HCT116 (cell line): Measurements from ENCODE around the gene CD99L2. TPM values are rescaled to one million over a fixed set of nuclear protein-coding genes. Genes with fewer than 3 reads are reported as not detected.

Experiments used
- ATAC-seq: fragments of 200-7000 bp; cut with Tn5 transposase; 2 replicates; pipeline ENCODE4 v1.9.1; 2020; ENCODE audit warnings: mild to moderate bottlenecking, moderate library complexity
- BruUV-seq: library from RNA; stranded (reverse); fragments of 400-500 nt; replicated peaks from 2 replicates; lab custom pipeline; 2021; lab: Mats Ljungman, UMichigan
- CTCF ChIA-PET: fragments of 300-600 bp; sonication (Branson Sonifier 250); formaldehyde crosslinking; loops from one replicate; lab custom pipeline; 2021; ENCODE audit warnings: antibody characterized with exemption; lab: Charles Lee
- POLR2A ChIA-PET: fragments of 300-600, 350-600 bp; sonication (Branson Sonifier 250); formaldehyde crosslinking; loops from one replicate; lab custom pipeline; 2021; ENCODE audit warnings: antibody characterized with exemption; lab: Charles Lee
- RAD21 ChIA-PET, 2 experiments: fragments of 300-600 bp; sonication (Branson Sonifier 250); formaldehyde crosslinking; loops; one replicate each; lab custom pipeline; 2023; ENCODE audit warnings: low total read pairs in 2 of 2; ENCODE audit not compliant: uncharacterized antibody in 2 of 2, unreplicated experiment in 2 of 2, low non-redundant PET in 1 of 2; lab: Charles Lee
- DNase-seq: peaks from one replicate; pipeline ENCODE4 v3.0.0-alpha.2; 2010; ENCODE audit warnings: low read depth, low spot score
- H2AFZ ChIP-seq: fragments of 200-600 bp; shearing (Covaris generic), sonication (generic); 2 replicates; pipeline ENCODE4 v1.6.1; 2017; ENCODE audit warnings: low read depth, mixed run types, mixed read lengths, antibody characterized with exemption, low read length; ENCODE audit not compliant: poor library complexity, severe bottlenecking
- H3K27ac ChIP-seq: 2 replicates; pipeline ENCODE4 v1.5.1; 2012; ENCODE audit warnings: low read depth, low read length
- H3K27me3 ChIP-seq: fragments of 200-600 bp; sonication (generic); 2 replicates; pipeline ENCODE4 v1.6.1; 2016; ENCODE audit warnings: mixed run types, low read length, mixed read lengths; ENCODE audit not compliant: insufficient read depth
- H3K36me3 ChIP-seq, 2 experiments: fragments of 200-500 bp in 1 of 2; fragments of 200-600 bp in 1 of 2; sonication (Bioruptor generic) in 1 of 2; sonication (generic) in 1 of 2; 2 replicates each; pipeline versions ENCODE4 v1.5.1 to v1.6.1; 2014 to 2016; ENCODE audit warnings: low read length in 2 of 2, inconsistent platforms in 1 of 2, mixed read lengths in 1 of 2, mixed run types in 1 of 2; ENCODE audit not compliant: insufficient read depth in 2 of 2, control insufficient read depth in 1 of 2
- H3K4me1 ChIP-seq, 2 experiments: fragments of 200-600 bp in 1 of 2; sonication (generic) in 1 of 2; 2 replicates each; pipeline versions ENCODE4 v1.5.1 to v1.6.1; 2012 to 2017; ENCODE audit warnings: low read length in 2 of 2, inconsistent platforms in 1 of 2, mild to moderate bottlenecking in 1 of 2, mixed read lengths in 1 of 2, mixed run types in 1 of 2, moderate library complexity in 1 of 2; ENCODE audit not compliant: insufficient read depth in 2 of 2, control insufficient read depth in 1 of 2
- H3K4me2 ChIP-seq: fragments of 200-600 bp; sonication (generic); 2 replicates; pipeline ENCODE4 v1.6.1; 2017; ENCODE audit warnings: mixed run types, low read length, mixed read lengths
- H3K4me3 ChIP-seq, 2 experiments: fragments of 200-600 bp in 1 of 2; sonication (generic) in 1 of 2; replicated peaks in 1 of 2; 2 replicates each; pipeline ENCODE4 v1.5.1; 2011 to 2016; ENCODE audit warnings: low read length in 2 of 2, control low read depth in 1 of 2, low read depth in 1 of 2, mild to moderate bottlenecking in 1 of 2, mixed read lengths in 1 of 2, mixed run types in 1 of 2
- H3K79me2 ChIP-seq: fragments of 200-600 bp; sonication (generic); 2 replicates; pipeline ENCODE4 v1.6.1; 2017; ENCODE audit warnings: mild to moderate bottlenecking, mixed run types, low read length, moderate library complexity, mixed read lengths; ENCODE audit not compliant: insufficient read depth
- H3K9ac ChIP-seq: fragments of 200-600 bp; sonication (generic); 2 replicates; pipeline ENCODE4 v1.6.1; 2016; ENCODE audit warnings: low read length, mixed read lengths
- H3K9me2 ChIP-seq: fragments of 200-600 bp; sonication (generic), shearing (Covaris generic); 2 replicates; pipeline ENCODE4 v1.6.1; 2017; ENCODE audit warnings: mixed run types, mild to moderate bottlenecking, moderate library complexity; ENCODE audit not compliant: insufficient read depth
- H3K9me3 ChIP-seq, 2 experiments: fragments of 200-500 bp in 1 of 2; fragments of 200-600 bp in 1 of 2; sonication (Bioruptor generic) in 1 of 2; sonication (generic) in 1 of 2; 2 replicates each; pipeline ENCODE4 v1.6.1; 2014 to 2017; ENCODE audit warnings: low read length in 2 of 2, mixed read lengths in 2 of 2, inconsistent platforms in 1 of 2, low read depth in 1 of 2, mild to moderate bottlenecking in 1 of 2, mixed run types in 1 of 2, moderate library complexity in 1 of 2; ENCODE audit not compliant: control insufficient read depth in 1 of 2, insufficient read depth in 1 of 2
- H4K20me1 ChIP-seq: fragments of 200-600 bp; sonication (generic), shearing (Covaris generic); 2 replicates; pipeline ENCODE4 v1.6.1; 2017; ENCODE audit warnings: mixed run types, mild to moderate bottlenecking, moderate library complexity; ENCODE audit not compliant: insufficient read depth
- ATF3 ChIP-seq: IDR thresholded peaks from 2 replicates; pipeline ENCODE4 v1.6.1; 2012
- CBX3 ChIP-seq: IDR thresholded peaks from 2 replicates; pipeline ENCODE4 v1.6.1; 2012; ENCODE audit warnings: low read depth
- CTCF ChIP-seq, 3 experiments: fragments of 200-600 bp in 1 of 3; sonication (generic) in 1 of 3; IDR thresholded peaks in 2 of 3; conservative IDR thresholded peaks in 1 of 3; 2 replicates each; pipeline ENCODE4 v1.5.1; 2012 to 2017; ENCODE audit warnings: low read depth in 2 of 3, low read length in 2 of 3, antibody characterized with exemption in 1 of 3, borderline replicate concordance in 1 of 3, control low read depth in 1 of 3, mild to moderate bottlenecking in 1 of 3, mixed read lengths in 1 of 3, mixed run types in 1 of 3, moderate library complexity in 1 of 3; ENCODE audit not compliant: insufficient read depth in 1 of 3
- EGR1 ChIP-seq: IDR thresholded peaks from 2 replicates; pipeline ENCODE4 v1.6.1; 2012; ENCODE audit warnings: low read depth
- ELF1 ChIP-seq: IDR thresholded peaks from 2 replicates; pipeline ENCODE4 v1.6.1; 2012; ENCODE audit warnings: low read depth, borderline replicate concordance
- EZH2 ChIP-seq: fragments of 200-600 bp; sonication (generic); IDR thresholded peaks from 2 replicates; pipeline ENCODE4 v1.6.1; 2017; ENCODE audit warnings: antibody characterized with exemption, mixed run types
- EZH2phosphoT487 ChIP-seq: fragments of 200-600 bp; IDR thresholded peaks from 2 replicates; pipeline ENCODE4 v1.6.1; 2018; ENCODE audit warnings: antibody characterized with exemption, borderline replicate concordance
- JUND ChIP-seq: IDR thresholded peaks from 2 replicates; pipeline ENCODE4 v1.6.1; 2012
- MAX ChIP-seq: IDR thresholded peaks from 2 replicates; pipeline ENCODE4 v1.6.1; 2012
- POLR2AphosphoS5 ChIP-seq: IDR thresholded peaks from 2 replicates; pipeline ENCODE4 v1.6.1; 2011; ENCODE audit warnings: mild to moderate bottlenecking, low read depth, low read length, moderate library complexity
- RAD21 ChIP-seq: IDR thresholded peaks from 2 replicates; pipeline ENCODE4 v1.6.1; 2012; ENCODE audit warnings: low read depth, mild to moderate bottlenecking
- REST ChIP-seq: IDR thresholded peaks from 2 replicates; pipeline ENCODE4 v1.6.1; 2012; ENCODE audit warnings: low read depth
- SIN3A ChIP-seq: IDR thresholded peaks from 2 replicates; pipeline ENCODE4 v1.6.1; 2012; ENCODE audit warnings: low read depth
- SP1 ChIP-seq: IDR thresholded peaks from 2 replicates; pipeline ENCODE4 v1.6.1; 2012; ENCODE audit warnings: low read depth
- SRF ChIP-seq: IDR thresholded peaks from 2 replicates; pipeline ENCODE4 v1.6.1; 2012; ENCODE audit warnings: low read depth
- YY1 ChIP-seq: IDR thresholded peaks from 2 replicates; pipeline ENCODE4 v1.6.1; 2011; ENCODE audit warnings: low read length, low read depth, moderate library complexity, mild to moderate bottlenecking; ENCODE audit not compliant: insufficient replicate concordance; ENCODE audit errors: extremely low read depth
- ZBTB33 ChIP-seq: IDR thresholded peaks from 2 replicates; pipeline ENCODE4 v1.6.1; 2011; ENCODE audit warnings: mild to moderate bottlenecking, low read length, moderate library complexity; ENCODE audit not compliant: insufficient replicate concordance; ENCODE audit errors: extremely low read depth
- ZNF274 ChIP-seq: fragments of 200-500 bp; sonication (Bioruptor generic); IDR thresholded peaks from 2 replicates; pipeline ENCODE4 v1.6.1; 2014; ENCODE audit warnings: mild to moderate bottlenecking, low read depth, low read length, inconsistent platforms
- intact Hi-C: fragments of 100-400 bp; cut with micrococcal nuclease; formaldehyde crosslinking; loops from 2 replicates; pipeline ENCODE4 v1.10.0; 2022
- total RNA-seq: library from RNA; stranded (reverse); gene quantifications from one replicate; pipeline ENCODE4 v1.2.1, GENCODE V29; 2021; ENCODE audit not compliant: unreplicated experiment

The CD99L2 gene
- total RNA-seq, 1 experiment from 2014 or later = 6.2 TPM

GRCh38 chrX:150769408-150769807 is 129.1 kb downstream of the CD99L2 start:
- H2AFZ ChIP-seq = no peak overlapping the region
- H4K20me1 ChIP-seq = no peaks in the 10 kb centered on the region
- POLR2A ChIA-PET = no interaction called here
- ATAC-seq = no peak
- no peaks in the 10 kb centered on the region for H3K79me2 ChIP-seq
- no peaks in the 10 kb centered on the region for H3K9me2 ChIP-seq
- RAD21 ChIA-PET = no interaction called here
- no peak overlapping the region for H3K4me2 ChIP-seq
- no peaks in the 10 kb centered on the region for H3K36me3 ChIP-seq
- H3K4me1 ChIP-seq = no peaks in the 10 kb centered on the region
- no peaks in the 10 kb centered on the region for H3K9me3 ChIP-seq
- no peak overlapping the region for H3K4me3 ChIP-seq
- no peak overlapping the region for H3K27ac ChIP-seq
- no peak for DNase-seq
- intact Hi-C loops = no loop called here
- no peaks in the 10 kb centered on the region for H3K27me3 ChIP-seq
- CTCF ChIA-PET = interaction anchor here (1.5 kb wide), 1 partner anchor 313 kb away, joined by 3 read pairs; no protein-coding TSS in a partner anchor
- BruUV-seq = no TSS peak
- no peak overlapping the region for H3K9ac ChIP-seq
- TF ChIP-seq ZBTB33 (no peak), JUND (no peak), CTCF (IDR thresholded peaks at IDR 0.05 in 2 of 3, conservative IDR thresholded peaks at IDR 0.05 in 1 of 3; ENCODE audit: borderline replicate concordance in 1 of 3, insufficient read depth in 1 of 3, low read depth in 2 of 3, low read length in 2 of 3) (no peak), ATF3 (no peak), POLR2AphosphoS5 (no peak), MAX (no peak), EGR1 (no peak), SIN3A (no peak), RAD21 (no peak), ZNF274 (no peak), ELF1 (no peak), EZH2 (no peak), CBX3 (no peak), SRF (no peak), EZH2phosphoT487 (no peak), YY1 (no peak), REST (no peak), SP1 (no peak)
